Measurements from ENCODE around the gene ZKSCAN7.
"Not testable (repeated sequence)": the region's sequence is repeated elsewhere in the genome, so short reads cannot be mapped to it uniquely, and the experiment has no call there.

DNA sequence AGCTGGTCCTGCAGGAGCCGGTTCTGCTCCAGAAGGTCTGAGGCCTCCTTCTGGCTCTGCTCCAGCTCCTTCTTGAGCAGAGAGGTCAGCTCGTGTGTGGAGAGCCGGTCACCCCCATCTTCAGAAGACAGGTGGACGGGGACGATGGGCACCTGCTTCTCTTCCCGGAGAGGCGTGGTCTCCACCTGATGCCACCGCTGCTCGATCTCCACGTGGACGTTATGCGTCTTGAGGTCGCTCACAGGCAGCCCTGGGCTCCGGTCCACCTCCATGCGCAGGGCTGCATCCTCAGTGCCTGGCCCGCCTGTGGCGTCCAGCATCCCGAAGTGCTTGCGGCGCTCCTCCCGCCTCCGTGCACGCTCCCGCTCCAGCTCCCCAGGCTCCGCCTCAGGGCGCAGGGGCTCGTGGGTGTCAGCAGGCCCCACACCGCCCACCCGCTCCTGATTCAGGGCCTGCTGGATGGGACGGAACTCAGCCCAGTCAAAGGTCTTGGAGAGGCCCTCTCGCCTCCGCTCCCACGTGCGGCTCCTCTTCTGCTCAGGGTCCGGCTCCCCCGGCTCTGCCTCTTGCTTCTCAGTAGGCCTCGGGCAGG is 24.0 kb downstream of the ZKSCAN7 start:
- TF ChIP-seq POLR2A (IDR thresholded peaks at IDR 0.05): not testable (repeated sequence)
- TF ChIP-seq, protein P1, sequence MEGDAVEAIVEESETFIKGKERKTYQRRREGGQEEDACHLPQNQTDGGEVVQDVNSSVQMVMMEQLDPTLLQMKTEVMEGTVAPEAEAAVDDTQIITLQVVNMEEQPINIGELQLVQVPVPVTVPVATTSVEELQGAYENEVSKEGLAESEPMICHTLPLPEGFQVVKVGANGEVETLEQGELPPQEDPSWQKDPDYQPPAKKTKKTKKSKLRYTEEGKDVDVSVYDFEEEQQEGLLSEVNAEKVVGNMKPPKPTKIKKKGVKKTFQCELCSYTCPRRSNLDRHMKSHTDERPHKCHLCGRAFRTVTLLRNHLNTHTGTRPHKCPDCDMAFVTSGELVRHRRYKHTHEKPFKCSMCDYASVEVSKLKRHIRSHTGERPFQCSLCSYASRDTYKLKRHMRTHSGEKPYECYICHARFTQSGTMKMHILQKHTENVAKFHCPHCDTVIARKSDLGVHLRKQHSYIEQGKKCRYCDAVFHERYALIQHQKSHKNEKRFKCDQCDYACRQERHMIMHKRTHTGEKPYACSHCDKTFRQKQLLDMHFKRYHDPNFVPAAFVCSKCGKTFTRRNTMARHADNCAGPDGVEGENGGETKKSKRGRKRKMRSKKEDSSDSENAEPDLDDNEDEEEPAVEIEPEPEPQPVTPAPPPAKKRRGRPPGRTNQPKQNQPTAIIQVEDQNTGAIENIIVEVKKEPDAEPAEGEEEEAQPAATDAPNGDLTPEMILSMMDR (IDR thresholded peaks at IDR 0.05): not testable (repeated sequence)
